NB4 (cell line): ENCODE results near the gene KCNJ14.

Experiments
- CTCF ChIP-seq: IDR thresholded peaks from one replicate; pipeline ENCODE4 v1.5.1; 2012; ENCODE audit warnings: low read depth, low read length
- MAX ChIP-seq: IDR thresholded peaks from 2 replicates; pipeline ENCODE4 v1.6.1; 2011; ENCODE audit warnings: low read depth, low read length
- MYC ChIP-seq: IDR thresholded peaks from 2 replicates; pipeline ENCODE4 v1.6.1; 2011; ENCODE audit warnings: low read depth, low read length
- POLR2A ChIP-seq: IDR thresholded peaks from 2 replicates; pipeline ENCODE4 v1.6.1; 2011; ENCODE audit warnings: mild to moderate bottlenecking; ENCODE audit not compliant: insufficient read length; ENCODE audit errors: extremely low read depth

- TF ChIP-seq CTCF (no peak), MYC (no peak), POLR2A (no peak), MAX (no peak)
Measured at GRCh38 chr19:48496959-48497727, 41.8 kb downstream of the KCNJ14 start.
